ENCODE results near the gene SLC35F2. TPM values are rescaled to one million over a fixed set of nuclear protein-coding genes. Genes with fewer than 3 reads are reported as not detected.
"Not testable (repeated sequence)": the region's sequence is repeated elsewhere in the genome, so short reads cannot be mapped to it uniquely, and the experiment has no call there.

The SLC35F2 gene
- polyA plus RNA-seq, 2 of the 4 experiments (the other 2 are of a cell fraction): 27.0 to 32.8 TPM

DNA sequence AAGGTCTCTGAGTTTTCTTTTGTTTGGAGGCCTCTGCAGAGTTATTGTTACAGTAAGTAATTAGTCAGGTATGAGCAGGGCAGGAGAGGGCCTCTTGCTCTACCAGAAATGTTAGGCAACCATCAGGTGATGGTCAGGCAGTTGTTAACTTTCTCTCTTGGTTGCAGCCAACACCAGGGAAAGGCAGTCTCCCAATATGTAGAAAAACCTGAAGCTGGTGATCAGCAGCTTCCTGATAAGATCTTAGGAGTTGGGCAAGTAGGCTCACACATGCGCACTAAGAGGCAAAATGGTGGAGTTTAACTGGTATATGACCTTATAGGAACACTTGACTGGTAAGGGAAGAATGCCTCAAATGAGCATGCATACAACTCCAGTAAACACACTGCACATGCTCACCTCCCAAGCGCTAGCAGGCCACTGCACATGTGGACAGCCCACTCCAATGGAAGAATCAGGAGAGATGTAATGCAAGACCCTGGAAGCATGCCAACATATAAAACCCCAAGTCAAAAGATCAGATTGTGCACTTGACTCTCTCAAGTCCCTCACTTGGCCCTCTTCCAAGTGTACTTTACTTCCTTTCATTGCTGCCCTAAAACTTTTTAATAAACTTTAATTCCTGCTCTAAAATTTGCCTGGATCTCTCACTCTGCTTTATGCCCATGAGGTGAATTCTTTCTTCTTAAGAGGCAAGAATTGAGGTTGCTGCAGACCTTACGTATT, 23.7 kb upstream of the SLC35F2 start:
- Histone ChIP-seq H3K4me3 (no peak overlapping the region), H3K4me2 (no peak overlapping the region), H3K4me1 (no peaks in the 10 kb centered on the region), H3K27ac (no peak overlapping the region), H3K9me3 (no peaks in the 10 kb centered on the region)
- WGBS (ENCODE audit: missing lambda C conversion rate): 91% methylated on average over 3 of the region's 3 CpGs
- CTCF ChIA-PET: interaction anchor here (1.0 kb wide), 1 partner anchor 111 kb away, joined by 3 read pairs; no protein-coding TSS in a partner anchor
- POLR2A ChIA-PET: no interaction called here
- ATAC-seq: no peak
- no peak for FAIRE-seq
- DNase-seq (ENCODE audit: low read depth in 1 of 2, low spot score in 1 of 2): no peak
- TF ChIP-seq USF2 (IDR thresholded peaks at IDR 0.05) (no peak), RCOR1 (IDR thresholded peaks at IDR 0.05; ENCODE audit: low read depth, low read length) (no peak), HDAC2 (IDR thresholded peaks at IDR 0.05) (no peak), HES2 (IDR thresholded peaks at IDR 0.05) (no peak), BHLHE40 (IDR thresholded peaks at IDR 0.05; ENCODE audit: low read depth, low read length) (no peak), BCL3 (IDR thresholded peaks at IDR 0.05) (no peak), CBX2 (IDR thresholded peaks at IDR 0.05; ENCODE audit: borderline replicate concordance, low read depth) (no peak), KDM5A (IDR thresholded peaks at IDR 0.05) (no peak)

DNA sequence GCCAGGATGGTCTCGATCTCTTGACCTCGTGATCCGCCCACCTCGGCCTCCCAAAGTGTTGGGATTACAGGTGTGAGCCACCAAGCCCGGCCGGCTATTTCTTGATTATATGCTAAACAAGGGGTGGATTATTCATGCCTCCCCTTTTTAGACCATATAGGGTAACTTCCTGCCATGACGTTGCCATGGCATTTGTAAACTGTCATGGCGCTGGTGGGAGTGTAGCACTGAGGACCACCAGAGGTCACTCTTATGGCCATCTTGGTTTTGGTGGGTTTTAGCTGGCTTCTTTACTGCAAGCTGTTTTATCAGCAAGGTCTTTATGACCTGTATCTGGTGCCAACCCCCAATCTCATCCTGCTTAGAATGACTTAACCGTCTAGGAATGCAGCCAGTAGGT, 22.9 kb upstream of the SLC35F2 start:
- ATAC-seq; H3K4me1 ChIP-seq; POLR2A ChIA-PET; FAIRE-seq; H3K9me3 ChIP-seq; H3K27ac ChIP-seq; DNase-seq (ENCODE audit: low read depth in 1 of 2, low spot score in 1 of 2); H3K4me2 ChIP-seq; H3K4me3 ChIP-seq: not testable (repeated sequence)
- 87% methylated on average over 7 of the region's 9 CpGs for WGBS (ENCODE audit: missing lambda C conversion rate)
- CTCF ChIA-PET: interaction anchor here (1.0 kb wide), 1 partner anchor 16 kb away, joined by 3 read pairs; no protein-coding TSS in a partner anchor

DNA sequence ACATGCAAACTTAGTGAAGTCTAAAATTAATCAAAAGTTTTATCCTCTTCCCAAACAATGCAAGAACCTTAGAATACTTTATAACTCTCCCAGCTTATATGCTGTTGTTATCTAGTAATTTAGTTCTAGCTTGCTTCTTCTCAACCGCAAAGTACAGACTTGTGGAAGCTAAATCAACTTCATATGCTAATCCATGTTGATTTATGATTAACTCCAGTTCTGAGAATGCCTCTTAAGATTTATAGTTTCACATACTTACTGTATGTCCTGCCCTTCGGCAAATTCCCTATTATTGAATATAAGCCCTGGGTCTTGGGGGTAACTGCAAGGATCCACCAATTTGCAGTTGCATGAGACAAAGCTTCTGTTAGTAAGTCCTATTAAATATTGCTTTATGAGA, 17.6 kb upstream of the SLC35F2 start:
- ATAC-seq (no peak), FAIRE-seq (no peak), DNase-seq (ENCODE audit: low read depth in 1 of 2, low spot score in 1 of 2) (no peak)
- POLR2A ChIA-PET: no interaction called here
- TF ChIP-seq KDM5A (IDR thresholded peaks at IDR 0.05) (no peak), MYC (IDR thresholded peaks at IDR 0.05; ENCODE audit: borderline replicate concordance, low read length) (no peak), RNF2 (IDR thresholded peaks at IDR 0.05; ENCODE audit: borderline replicate concordance, low read depth) (no peak), EP300 (IDR thresholded peaks at IDR 0.05) (no peak), ZNF302 (CRISPR knock-in tag; IDR thresholded peaks at IDR 0.05) (no peak), KDM1A (IDR thresholded peaks at IDR 0.05; ENCODE audit: low read depth) (no peak)
- Histone ChIP-seq H3K4me2 (no peak overlapping the region), H3K4me3 (no peak overlapping the region), H3K9me3 (no peaks in the 10 kb centered on the region), H3K27ac (no peak overlapping the region), H3K4me1 (no peaks in the 10 kb centered on the region)
- 92% methylated on average over 2 of the region's 2 CpGs for WGBS (ENCODE audit: missing lambda C conversion rate)
- CTCF ChIA-PET: interaction anchor here (0.6 kb wide), 1 partner anchor 370 kb away, joined by 3 read pairs; no protein-coding TSS in a partner anchor

DNA sequence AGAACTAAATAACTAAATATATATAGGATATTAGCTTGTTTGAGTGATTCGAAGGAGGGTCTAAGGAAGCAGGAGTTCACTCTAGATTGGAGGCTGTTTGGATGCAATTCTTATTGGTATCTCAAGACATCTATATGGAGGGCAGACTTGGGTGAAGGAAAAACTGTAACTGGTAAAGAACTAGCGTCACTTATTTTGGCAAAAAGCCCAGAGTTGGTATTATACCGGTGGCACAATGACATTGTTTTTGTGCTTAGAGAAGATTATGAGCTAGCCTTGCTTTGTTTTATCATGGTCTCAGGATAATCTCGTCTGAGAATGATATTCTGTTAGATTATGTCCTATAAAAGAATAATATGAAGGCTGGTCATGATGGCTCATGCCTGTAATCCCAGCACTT, 6.0 kb upstream of the SLC35F2 start:
- no peaks in the 10 kb centered on the region; the same call in 2 of the 3 replicates for H3K4me1 ChIP-seq
- DNase-seq (ENCODE audit: low read depth in 1 of 2, low spot score in 1 of 2) (no peak), ATAC-seq (no peak), FAIRE-seq (no peak)
- WGBS (ENCODE audit: missing lambda C conversion rate): 33% methylated on average over 4 of the region's 4 CpGs
- POLR2A ChIA-PET: no interaction called here
- no peak overlapping the region for H3K4me3 ChIP-seq
- no peak overlapping the region for H3K4me2 ChIP-seq
- H3K9me3 ChIP-seq: no peaks in the 10 kb centered on the region
- no peak overlapping the region for H3K27ac ChIP-seq
- CTCF ChIA-PET: interaction anchor here (0.9 kb wide), 1 partner anchor 93 kb away, joined by 3 read pairs; no protein-coding TSS in a partner anchor
- TF ChIP-seq ATOH8 (CRISPR knock-in tag; IDR thresholded peaks at IDR 0.05; ENCODE audit: low read depth): no peak
- TF ChIP-seq REST (IDR thresholded peaks at IDR 0.05): no peak
- no peak for TF ChIP-seq HES2 (IDR thresholded peaks at IDR 0.05)
- TF ChIP-seq ZC3H11A (IDR thresholded peaks at IDR 0.05): no peak
- no peak for TF ChIP-seq HOXB13 (CRISPR knock-in tag; IDR thresholded peaks at IDR 0.05; ENCODE audit: low read depth)
- no peak for TF ChIP-seq TP53 (CRISPR knock-in tag; IDR thresholded peaks at IDR 0.05)
- no peak for TF ChIP-seq ZFP36 (IDR thresholded peaks at IDR 0.05; ENCODE audit: borderline replicate concordance, partially characterized antibody)
- no peak for TF ChIP-seq ZSCAN20 (CRISPR knock-in tag; IDR thresholded peaks at IDR 0.05)

All from A549 (cell line).